GM12878 (cell line): ENCODE measurements around the gene CTDNEP1. TPM values are rescaled to one million over a fixed set of nuclear protein-coding genes. Genes with fewer than 3 reads are reported as not detected.

ENCODE experiments used
- FOS ChIP-seq: IDR thresholded peaks from 3 replicates; pipeline ENCODE4 v1.6.1; 2011; ENCODE audit warnings: borderline replicate concordance; ENCODE audit not compliant: insufficient read length; ENCODE audit errors: extremely low read depth
- GABPA ChIP-seq: IDR thresholded peaks from 2 replicates; pipeline ENCODE4 v1.6.1; 2014; ENCODE audit warnings: antibody characterized with exemption, low read depth, mild to moderate bottlenecking, inconsistent platforms
- IKZF2 ChIP-seq, 2 experiments: fragments of 450-650 bp; IDR thresholded peaks; 2 replicates each; pipeline ENCODE4 v1.6.1; 2017; ENCODE audit warnings: mild to moderate bottlenecking in 2 of 2, moderate library complexity in 2 of 2
- KAT2A ChIP-seq: conservative IDR thresholded peaks from 2 replicates; pipeline ENCODE4 v1.6.1; 2011; ENCODE audit warnings: low read depth, low read length; ENCODE audit not compliant: control insufficient read depth
- KDM1A ChIP-seq: fragments of 200-600 bp; sonication (generic); IDR thresholded peaks from 2 replicates; pipeline ENCODE4 v1.6.1; 2016; ENCODE audit warnings: borderline replicate concordance
- KLF5 ChIP-seq: fragments of 450-650 bp; IDR thresholded peaks from 2 replicates; pipeline ENCODE4 v1.6.1; 2014; ENCODE audit warnings: mild to moderate bottlenecking; ENCODE audit not compliant: partially characterized antibody
- MAX ChIP-seq: IDR thresholded peaks from 2 replicates; pipeline ENCODE4 v1.6.1; 2012; ENCODE audit warnings: low read depth, low read length, improper control_type of control experiment
- PAX5 ChIP-seq: IDR thresholded peaks from 2 replicates; pipeline ENCODE4 v1.6.1; 2011; ENCODE audit warnings: low read depth, low read length, borderline replicate concordance
- RAD51 ChIP-seq: fragments of 450-650 bp; IDR thresholded peaks from 2 replicates; pipeline ENCODE4 v1.6.1; 2016; ENCODE audit warnings: moderate library complexity, mild to moderate bottlenecking, inconsistent platforms
- TCF7 ChIP-seq: IDR thresholded peaks from 2 replicates; pipeline ENCODE4 v1.6.1; 2014; ENCODE audit warnings: antibody characterized with exemption, borderline replicate concordance
- ZNF24 ChIP-seq: fragments of 450-650 bp; IDR thresholded peaks from 2 replicates; pipeline ENCODE4 v1.6.1; 2017; ENCODE audit warnings: antibody characterized with exemption, mild to moderate bottlenecking
- ZNF592 ChIP-seq: fragments of 450-650 bp; IDR thresholded peaks from 2 replicates; pipeline ENCODE4 v1.6.1; 2017; ENCODE audit warnings: mild to moderate bottlenecking, moderate library complexity
- polyA plus RNA-seq, 11 experiments: library from polyadenylated mRNA; depleted of rRNA in 4 of 11; unstranded in 6 of 11; stranded (reverse) in 5 of 11; fragments of >200 nt; fragmentation: Nextera tagmentation in 4 of 11; fragmentation: Illumina TruSeq in 1 of 11; extraction: Ambion mirVana in 4 of 11; extraction: Trizol in 1 of 11; gene quantifications; 1 replicate in 1 of 11; 2 replicates in 10 of 11; pipeline versions ENCODE4 v1.2.1 to v1.2.3, GENCODE V29; 2011 to 2016; ENCODE audit warnings: inconsistent platforms in 2 of 11, missing spikeins in 2 of 11, low read depth in 1 of 11
- total RNA-seq, 4 experiments: library from RNA; depleted of rRNA in 3 of 4; stranded (reverse); fragments of >200 nt in 3 of 4; fragmentation: Illumina TruSeq in 1 of 4; extraction: Trizol in 1 of 4; gene quantifications; 2 replicates each; pipeline versions ENCODE4 v1.2.1 to v1.2.3, GENCODE V29; 2013 to 2021
- TF ChIP-seq, protein P1 (sequence below): IDR thresholded peaks from 2 replicates; pipeline ENCODE4 v1.6.1; 2011; ENCODE audit warnings: borderline replicate concordance, low read depth, mild to moderate bottlenecking, moderate library complexity, mixed read lengths, low read length; ENCODE audit not compliant: insufficient read depth; ENCODE audit errors: extremely low read length
- TF ChIP-seq, protein P2 (sequence below): fragments of 450-650 bp; formaldehyde crosslinking; IDR thresholded peaks from 2 replicates; pipeline ENCODE4 v1.4.0; 2022; ENCODE audit warnings: mild to moderate bottlenecking, moderate library complexity
- TF ChIP-seq, protein P3 (sequence below): fragments of 450-650 bp; IDR thresholded peaks from 2 replicates; pipeline ENCODE4 v1.6.1; 2018; ENCODE audit warnings: borderline replicate concordance, mild to moderate bottlenecking; ENCODE audit not compliant: partially characterized antibody
- TF ChIP-seq, protein P4 (sequence below): IDR thresholded peaks from 2 replicates; pipeline ENCODE4 v1.6.1; 2011; ENCODE audit warnings: mild to moderate bottlenecking, low read depth, low read length, moderate library complexity; ENCODE audit not compliant: insufficient replicate concordance

The CTDNEP1 gene
- total and polyA plus RNA-seq, 10 of the 15 experiments (the other 5 are each of a cell fraction or from before 2014, with no cell fraction given), result 23.7 to 176 (median 30.3) TPM

- TF ChIP-seq, protein P1, sequence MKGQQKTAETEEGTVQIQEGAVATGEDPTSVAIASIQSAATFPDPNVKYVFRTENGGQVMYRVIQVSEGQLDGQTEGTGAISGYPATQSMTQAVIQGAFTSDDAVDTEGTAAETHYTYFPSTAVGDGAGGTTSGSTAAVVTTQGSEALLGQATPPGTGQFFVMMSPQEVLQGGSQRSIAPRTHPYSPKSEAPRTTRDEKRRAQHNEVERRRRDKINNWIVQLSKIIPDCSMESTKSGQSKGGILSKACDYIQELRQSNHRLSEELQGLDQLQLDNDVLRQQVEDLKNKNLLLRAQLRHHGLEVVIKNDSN, result peak; percentile 98
- TF ChIP-seq KAT2A (no peak), ZNF24 (peak; percentile 37; the same call in 1 of the 2 replicates), RAD51 (peak; percentile 99), FOS (no peak), KLF5 (peak; percentile 47), IKZF2 (IDR thresholded peaks at IDR 0.05) (peak; percentile 45 to 57; a peak in 3 of 4 replicates), ZNF592 (no peak), MAX (peak; percentile 95), TCF7 (no peak), GABPA (peak; percentile 32; the same call in 1 of the 2 replicates), KDM1A (no peak), PAX5 (peak; percentile 55; the same call in 1 of the 2 replicates)
- TF ChIP-seq, protein P2, sequence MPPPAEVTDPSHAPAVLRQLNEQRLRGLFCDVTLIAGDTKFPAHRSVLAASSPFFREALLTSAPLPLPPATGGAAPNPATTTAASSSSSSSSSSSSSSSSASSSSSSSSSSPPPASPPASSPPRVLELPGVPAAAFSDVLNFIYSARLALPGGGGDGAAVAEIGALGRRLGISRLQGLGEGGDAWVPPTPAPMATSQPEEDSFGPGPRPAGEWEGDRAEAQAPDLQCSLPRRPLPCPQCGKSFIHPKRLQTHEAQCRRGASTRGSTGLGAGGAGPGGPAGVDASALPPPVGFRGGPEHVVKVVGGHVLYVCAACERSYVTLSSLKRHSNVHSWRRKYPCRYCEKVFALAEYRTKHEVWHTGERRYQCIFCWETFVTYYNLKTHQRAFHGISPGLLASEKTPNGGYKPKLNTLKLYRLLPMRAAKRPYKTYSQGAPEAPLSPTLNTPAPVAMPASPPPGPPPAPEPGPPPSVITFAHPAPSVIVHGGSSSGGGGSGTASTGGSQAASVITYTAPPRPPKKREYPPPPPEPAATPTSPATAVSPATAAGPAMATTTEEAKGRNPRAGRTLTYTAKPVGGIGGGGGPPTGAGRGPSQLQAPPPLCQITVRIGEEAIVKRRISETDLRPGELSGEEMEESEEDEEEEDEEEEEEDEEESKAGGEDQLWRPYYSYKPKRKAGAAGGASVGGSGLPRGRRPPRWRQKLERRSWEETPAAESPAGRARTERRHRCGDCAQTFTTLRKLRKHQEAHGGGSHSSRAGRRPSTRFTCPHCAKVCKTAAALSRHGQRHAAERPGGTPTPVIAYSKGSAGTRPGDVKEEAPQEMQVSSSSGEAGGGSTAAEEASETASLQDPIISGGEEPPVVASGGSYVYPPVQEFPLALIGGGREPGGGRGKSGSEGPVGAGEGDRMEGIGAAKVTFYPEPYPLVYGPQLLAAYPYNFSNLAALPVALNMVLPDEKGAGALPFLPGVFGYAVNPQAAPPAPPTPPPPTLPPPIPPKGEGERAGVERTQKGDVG (CRISPR knock-in tag), result no peak
- TF ChIP-seq, protein P3, sequence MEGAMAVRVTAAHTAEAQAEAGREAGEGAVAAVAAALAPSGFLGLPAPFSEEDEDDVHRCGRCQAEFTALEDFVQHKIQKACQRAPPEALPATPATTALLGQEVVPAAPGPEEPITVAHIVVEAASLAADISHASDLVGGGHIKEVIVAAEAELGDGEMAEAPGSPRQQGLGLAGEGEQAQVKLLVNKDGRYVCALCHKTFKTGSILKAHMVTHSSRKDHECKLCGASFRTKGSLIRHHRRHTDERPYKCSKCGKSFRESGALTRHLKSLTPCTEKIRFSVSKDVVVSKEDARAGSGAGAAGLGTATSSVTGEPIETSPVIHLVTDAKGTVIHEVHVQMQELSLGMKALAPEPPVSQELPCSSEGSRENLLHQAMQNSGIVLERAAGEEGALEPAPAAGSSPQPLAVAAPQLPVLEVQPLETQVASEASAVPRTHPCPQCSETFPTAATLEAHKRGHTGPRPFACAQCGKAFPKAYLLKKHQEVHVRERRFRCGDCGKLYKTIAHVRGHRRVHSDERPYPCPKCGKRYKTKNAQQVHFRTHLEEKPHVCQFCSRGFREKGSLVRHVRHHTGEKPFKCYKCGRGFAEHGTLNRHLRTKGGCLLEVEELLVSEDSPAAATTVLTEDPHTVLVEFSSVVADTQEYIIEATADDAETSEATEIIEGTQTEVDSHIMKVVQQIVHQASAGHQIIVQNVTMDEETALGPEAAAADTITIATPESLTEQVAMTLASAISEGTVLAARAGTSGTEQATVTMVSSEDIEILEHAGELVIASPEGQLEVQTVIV, result peak; percentile 70
- TF ChIP-seq, protein P4, sequence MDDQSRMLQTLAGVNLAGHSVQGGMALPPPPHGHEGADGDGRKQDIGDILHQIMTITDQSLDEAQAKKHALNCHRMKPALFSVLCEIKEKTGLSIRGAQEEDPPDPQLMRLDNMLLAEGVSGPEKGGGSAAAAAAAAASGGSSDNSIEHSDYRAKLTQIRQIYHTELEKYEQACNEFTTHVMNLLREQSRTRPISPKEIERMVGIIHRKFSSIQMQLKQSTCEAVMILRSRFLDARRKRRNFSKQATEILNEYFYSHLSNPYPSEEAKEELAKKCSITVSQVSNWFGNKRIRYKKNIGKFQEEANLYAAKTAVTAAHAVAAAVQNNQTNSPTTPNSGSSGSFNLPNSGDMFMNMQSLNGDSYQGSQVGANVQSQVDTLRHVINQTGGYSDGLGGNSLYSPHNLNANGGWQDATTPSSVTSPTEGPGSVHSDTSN, result peak; percentile 84
Measured at GRCh38 chr17:7242717-7243452, 8.6 kb downstream of the CTDNEP1 start (continued).
